ENCODE data around the gene NFKBIB.

- TF ChIP-seq CTCF (IDR thresholded peaks at IDR 0.05) (no peak), POLR2A (IDR thresholded peaks at IDR 0.05) (no peak), POLR2AphosphoS5 (IDR thresholded peaks at IDR 0.05) (no peak), EP300 (IDR thresholded peaks at IDR 0.05) (no peak)
Measured at GRCh38 chr19:38956264-38956663, 56.5 kb downstream of the NFKBIB start.
